Panc1 (cell line): Measurements from ENCODE around the gene SCARB2. TPM values are rescaled to one million over a fixed set of nuclear protein-coding genes. Genes with fewer than 3 reads are reported as not detected.

Experiments used
- ATAC-seq: fragments of 200-7000 bp; cut with Tn5 transposase; 2 replicates; pipeline ENCODE4 v1.9.1; 2020; ENCODE audit warnings: mild to moderate bottlenecking, moderate library complexity
- BruUV-seq: library from RNA; stranded (reverse); fragments of 400-500 nt; replicated peaks from 2 replicates; lab custom pipeline; 2021; lab: Mats Ljungman, UMichigan
- CTCF ChIA-PET: fragments of 300-600 bp; sonication (Branson Sonifier 250); formaldehyde crosslinking; loops from one replicate; lab custom pipeline; 2022; ENCODE audit warnings: antibody characterized with exemption; lab: Charles Lee
- POLR2A ChIA-PET: fragments of 300-600 bp; sonication (Branson Sonifier 250); formaldehyde crosslinking; loops from one replicate; lab custom pipeline; 2022; ENCODE audit warnings: antibody characterized with exemption; lab: Charles Lee
- DNase-seq: peaks from one replicate; pipeline ENCODE4 v3.0.0-alpha.2; 2010; ENCODE audit warnings: low read depth, low spot score
- H3K27ac ChIP-seq: 2 replicates; pipeline ENCODE4 v1.5.1; 2011; ENCODE audit warnings: mild to moderate bottlenecking, low read length, inconsistent platforms
- H3K27me3 ChIP-seq: fragments of 200-500 bp; sonication (Bioruptor generic); 2 replicates; pipeline ENCODE4 v1.6.0; 2014; ENCODE audit warnings: low read length, inconsistent platforms; ENCODE audit not compliant: control insufficient read depth, insufficient read depth
- H3K36me3 ChIP-seq: fragments of 200-500 bp; sonication (Bioruptor generic); 2 replicates; pipeline ENCODE4 v1.5.1; 2014; ENCODE audit warnings: inconsistent platforms, mild to moderate bottlenecking, low read length, moderate library complexity; ENCODE audit not compliant: control insufficient read depth, insufficient read depth
- H3K4me1 ChIP-seq: 2 replicates; pipeline ENCODE4 v1.5.1; 2011; ENCODE audit warnings: inconsistent platforms, mild to moderate bottlenecking, low read length, moderate library complexity; ENCODE audit not compliant: control insufficient read depth, insufficient read depth
- H3K4me3 ChIP-seq, 2 experiments: 2 replicates each; pipeline ENCODE4 v1.5.1; 2011 to 2012; ENCODE audit warnings: low read depth in 2 of 2, low read length in 2 of 2, mild to moderate bottlenecking in 2 of 2, inconsistent platforms in 1 of 2, moderate library complexity in 1 of 2
- H3K9me3 ChIP-seq: fragments of 200-500 bp; sonication (Bioruptor generic); 2 replicates; pipeline ENCODE4 v1.5.1; 2014; ENCODE audit warnings: low read depth, mild to moderate bottlenecking, inconsistent platforms, low read length, moderate library complexity; ENCODE audit not compliant: control insufficient read depth, insufficient read depth
- CTCF ChIP-seq: fragments of 450-650 bp; IDR thresholded peaks from 2 replicates; pipeline ENCODE4 v1.5.1; 2017; ENCODE audit warnings: mild to moderate bottlenecking
- POLR2AphosphoS5 ChIP-seq: IDR thresholded peaks from 2 replicates; pipeline ENCODE4 v1.6.1; 2012; ENCODE audit warnings: mild to moderate bottlenecking, low read depth, low read length, moderate library complexity
- REST ChIP-seq, 2 experiments: IDR thresholded peaks; 2 replicates each; pipeline ENCODE4 v1.6.1; 2011 to 2012; ENCODE audit warnings: low read depth in 2 of 2, control low read depth in 1 of 2, low read length in 1 of 2, mild to moderate bottlenecking in 1 of 2, moderate library complexity in 1 of 2; ENCODE audit not compliant: insufficient read depth in 1 of 2
- SIN3A ChIP-seq: IDR thresholded peaks from 2 replicates; pipeline ENCODE4 v1.6.1; 2012; ENCODE audit warnings: low read depth, mild to moderate bottlenecking, low read length, moderate library complexity, borderline replicate concordance; ENCODE audit not compliant: insufficient read depth
- TCF7L2 ChIP-seq: IDR thresholded peaks from 2 replicates; pipeline ENCODE4 v1.6.1; 2011; ENCODE audit warnings: mild to moderate bottlenecking, low read depth, low read length, inconsistent platforms
- in situ Hi-C: cut with HindIII; loops from 2 replicates; pipeline ENCODE4 v1.10.0; 2016; ENCODE audit warnings: low sequenced_read_pairs, low pct_unique_long_range_greater_than_20kb
- intact Hi-C: fragments of 100-400 bp; cut with micrococcal nuclease; formaldehyde crosslinking; loops from one replicate; pipeline ENCODE4 v1.10.0; 2022; ENCODE audit not compliant: unreplicated experiment
- total RNA-seq: library from RNA; stranded (reverse); gene quantifications from one replicate; pipeline ENCODE4 v1.2.1, GENCODE V29; 2021; ENCODE audit not compliant: unreplicated experiment

SCARB2 gene
- total RNA-seq, 1 experiment from 2014 or later: 59.4 TPM

- Histone ChIP-seq H3K36me3 (no peaks in the 10 kb centered on the region; the same call in 1 of the 2 replicates), H3K9me3 (peaks cover 4% of the 10 kb centered on the region; the same call in 1 of the 2 replicates), H3K4me1 (no peaks in the 10 kb centered on the region; the same call in 1 of the 2 replicates), H3K4me3 (peak overlapping the region; percentile 63 to 84), H3K27me3 (no peaks in the 10 kb centered on the region), H3K27ac (0 out of 2 replicates have a peak overlapping the region, but pooled peaks have one; percentile 17)
- no peak for DNase-seq
- intact Hi-C loops (no loop called here), in situ Hi-C loops (no loop called here)
- TSS peak; percentile 82 for BruUV-seq
- ChIA-PET POLR2A (no interaction called here), CTCF (no interaction called here)
- no peak for ATAC-seq
- TF ChIP-seq REST (IDR thresholded peaks at IDR 0.05; ENCODE audit: insufficient read depth in 1 of 2, low read depth in 2 of 2, low read length in 1 of 2) (no peak), SIN3A (no peak), TCF7L2 (no peak), POLR2AphosphoS5 (no peak), CTCF (no peak)
Observed at GRCh38 chr4:76233083-76233482, 19.5 kb upstream of the SCARB2 start.

- Histone ChIP-seq H3K4me3 (peak overlapping the region in 1 of 2 experiments; percentile 63; a peak in 3 of 4 replicates), H3K36me3 (no peaks in the 10 kb centered on the region; the same call in 1 of the 2 replicates), H3K4me1 (no peaks in the 10 kb centered on the region; the same call in 1 of the 2 replicates), H3K27me3 (no peaks in the 10 kb centered on the region), H3K27ac (no peak overlapping the region), H3K9me3 (peaks cover 4% of the 10 kb centered on the region; the same call in 1 of the 2 replicates)
- ATAC-seq: no peak
- no peak for DNase-seq
- ChIA-PET POLR2A (no interaction called here), CTCF (no interaction called here)
- no TSS peak for BruUV-seq
- intact Hi-C loops: no loop called here
- in situ Hi-C loops: no loop called here
- no peak for TF ChIP-seq REST (IDR thresholded peaks at IDR 0.05; ENCODE audit: insufficient read depth in 1 of 2, low read depth in 2 of 2, low read length in 1 of 2)
- no peak for TF ChIP-seq SIN3A
- no peak for TF ChIP-seq POLR2AphosphoS5
- no peak for TF ChIP-seq TCF7L2
- TF ChIP-seq CTCF: no peak
Observed at GRCh38 chr4:76232681-76233080, 19.1 kb upstream of the SCARB2 start.
